CD4-positive, CD25-positive, alpha-beta regulatory T cell (primary cell): ENCODE data around the gene AMD1. TPM values are rescaled to one million over a fixed set of nuclear protein-coding genes. Genes with fewer than 3 reads are reported as not detected.
"Not testable (repeated sequence)": the region's sequence is repeated elsewhere in the genome, so short reads cannot be mapped to it uniquely, and the experiment has no call there.

Source experiments
- ATAC-seq, 2 donors: fragments of 150-1000 bp; cut with Tn5 transposase; one replicate each; pipeline ENCODE4 v1.10.0; 2021; ENCODE audit warnings: low read depth in 2 of 2, moderate number of reproducible peaks in 2 of 2, moderate library complexity in 1 of 2
- DNase-seq, 3 donors: peaks; one replicate each; pipeline versions ENCODE4 v3.0.0 to v3.0.0-alpha.2; 2012 to 2022; ENCODE audit warnings: mixed read lengths in 1 of 3
- H3K27ac ChIP-seq: one replicate; pipeline ENCODE4 v1.7.0; 2013; ENCODE audit warnings: mild to moderate bottlenecking, low read length; ENCODE audit not compliant: insufficient read depth, poor library complexity, severe bottlenecking
- H3K27me3 ChIP-seq: one replicate; pipeline ENCODE4 v1.7.0; 2013; ENCODE audit warnings: low read length; ENCODE audit not compliant: control insufficient read depth, insufficient read depth
- H3K36me3 ChIP-seq: one replicate; pipeline ENCODE4 v1.7.0; 2013; ENCODE audit warnings: mild to moderate bottlenecking, low read length, moderate library complexity; ENCODE audit not compliant: control insufficient read depth, insufficient read depth
- H3K4me1 ChIP-seq: 2 replicates; pipeline ENCODE4 v1.7.0; 2013; ENCODE audit warnings: mild to moderate bottlenecking, low read length; ENCODE audit not compliant: insufficient read depth, control insufficient read depth, poor library complexity, severe bottlenecking
- H3K4me3 ChIP-seq: one replicate; pipeline ENCODE4 v1.7.0; 2013; ENCODE audit warnings: low read depth, mild to moderate bottlenecking, low read length, moderate library complexity
- H3K9me3 ChIP-seq, 2 experiments: 1 replicate in 1 of 2; 2 replicates in 1 of 2; pipeline ENCODE4 v1.7.0; 2013; ENCODE audit warnings: low read length in 2 of 2, mild to moderate bottlenecking in 1 of 2, moderate library complexity in 1 of 2; ENCODE audit not compliant: control insufficient read depth in 2 of 2
- H3K27ac Mint-ChIP-seq, 3 donors: one replicate each; pipeline ENCODE4 v1.8.0; 2020 to 2022; ENCODE audit warnings: mild to moderate bottlenecking in 3 of 3, mixed read lengths in 3 of 3, moderate library complexity in 2 of 3
- H3K27me3 Mint-ChIP-seq: one replicate; pipeline ENCODE4 v1.8.0; 2022; ENCODE audit warnings: mild to moderate bottlenecking, mixed read lengths
- H3K36me3 Mint-ChIP-seq: one replicate; pipeline ENCODE4 v1.8.0; 2020; ENCODE audit warnings: mixed read lengths
- H3K4me1 Mint-ChIP-seq, 4 donors: one replicate each; pipeline ENCODE4 v1.8.0; 2020 to 2022; ENCODE audit warnings: mixed read lengths in 4 of 4, mild to moderate bottlenecking in 1 of 4
- H3K4me3 Mint-ChIP-seq, 4 donors: one replicate each; pipeline ENCODE4 v1.8.0; 2020 to 2022; ENCODE audit warnings: mild to moderate bottlenecking in 4 of 4, mixed read lengths in 4 of 4, moderate library complexity in 3 of 4
- H3K9me3 Mint-ChIP-seq, 7 donors: one replicate each; pipeline ENCODE4 v1.8.0; 2020 to 2022; ENCODE audit warnings: mixed read lengths in 7 of 7, mild to moderate bottlenecking in 3 of 7, moderate library complexity in 2 of 7
- polyA plus RNA-seq, 4 donors: library from polyadenylated mRNA; unstranded; fragments of 300-500 nt; fragmentation: Illumina TruSeq; gene quantifications; one replicate each; pipeline ENCODE4 v1.2.3, GENCODE V29; 2021
- total RNA-seq: library from RNA; stranded (reverse); gene quantifications from one replicate; pipeline ENCODE4 v1.2.3, GENCODE V29; 2022

Gene AMD1
- total and polyA plus RNA-seq, 5 donors from 2014 or later, result 60.6 to 133 (median 63.3) TPM

DNA sequence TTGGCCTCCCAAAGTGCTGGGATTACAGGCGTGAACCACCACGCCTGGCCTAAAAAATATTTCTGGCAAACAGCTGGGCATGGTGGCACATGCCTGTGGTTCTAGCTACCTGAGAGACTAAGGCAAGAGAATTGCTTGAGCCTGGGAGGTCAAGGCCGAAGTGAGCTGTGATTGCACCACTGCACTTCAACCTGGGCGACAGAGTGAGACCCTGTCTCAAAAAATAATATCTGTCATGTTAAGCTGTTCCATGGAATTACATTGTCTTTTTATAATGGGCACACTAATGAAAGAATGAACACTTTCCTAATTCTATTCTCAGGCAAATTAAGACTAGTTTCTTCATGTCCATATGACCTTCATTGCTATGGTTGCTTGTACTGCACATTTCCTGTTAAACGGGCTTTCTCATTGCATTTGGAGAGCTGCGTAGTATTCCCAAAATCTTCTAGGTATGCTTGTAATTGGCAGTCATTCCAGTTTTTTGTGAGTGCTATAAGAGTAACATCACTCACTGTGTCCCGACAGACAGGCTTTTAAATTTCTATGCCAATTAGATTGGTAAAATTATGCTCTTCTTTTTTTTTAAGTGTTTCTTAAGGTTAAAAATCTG lies 12.1 kb downstream of the AMD1 start:
- Mint-ChIP-seq H3K4me1 (peaks cover 51 to 83% (median 66%) of the 10 kb centered on the region in 4 donors), H3K36me3 (peaks cover 16% of the 10 kb centered on the region), H3K27me3 (no peaks in the 10 kb centered on the region), H3K9me3 (no peaks in the 10 kb centered on the region), H3K27ac (peak overlapping the region in 1 of 3 donors; percentile 76), H3K4me3 (peak overlapping the region; percentile 16 to 64 (median 46))
- Histone ChIP-seq H3K9me3 (no peaks in the 10 kb centered on the region), H3K4me3 (peak overlapping the region; percentile 33), H3K36me3 (peaks cover 26% of the 10 kb centered on the region), H3K4me1 (peaks cover 52% of the 10 kb centered on the region), H3K27me3 (no peaks in the 10 kb centered on the region), H3K27ac (no peak overlapping the region)
- ATAC-seq (no peak), DNase-seq (no peak)

DNA sequence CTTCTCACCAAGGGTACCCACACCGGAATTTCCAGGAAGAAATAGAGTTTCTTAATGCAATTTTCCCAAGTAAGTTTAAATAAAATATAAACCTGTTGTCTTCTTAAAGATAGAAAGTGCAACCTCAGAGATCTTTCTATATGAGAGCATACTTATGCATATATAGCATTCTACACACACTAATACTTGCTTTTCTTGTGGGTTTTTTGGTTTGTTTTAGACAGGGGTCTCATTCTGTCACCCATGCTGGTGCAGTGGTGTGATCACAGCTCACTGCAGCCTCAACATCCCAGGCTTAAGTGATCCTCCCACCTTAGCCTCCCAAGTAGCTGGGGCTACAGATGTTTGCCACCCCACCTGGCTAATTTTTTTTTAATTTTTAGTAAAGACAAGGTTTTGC lies 15.7 kb downstream of the AMD1 start:
- peak overlapping the region; percentile 5 for H3K27ac ChIP-seq
- Mint-ChIP-seq H3K4me1 (peaks cover 30 to 47% (median 40%) of the 10 kb centered on the region in 4 donors), H3K36me3 (peaks cover 43% of the 10 kb centered on the region), H3K9me3 (no peaks in the 10 kb centered on the region), H3K27me3 (no peaks in the 10 kb centered on the region), H3K27ac (no peak overlapping the region), H3K4me3 (no peak overlapping the region)
- ATAC-seq (no peak), DNase-seq (no peak)
- peaks cover 58% of the 10 kb centered on the region for H3K36me3 ChIP-seq
- no peaks in the 10 kb centered on the region for H3K27me3 ChIP-seq
- H3K9me3 ChIP-seq, result no peaks in the 10 kb centered on the region
- H3K4me1 ChIP-seq, result peaks cover 17% of the 10 kb centered on the region
- no peak overlapping the region for H3K4me3 ChIP-seq

DNA sequence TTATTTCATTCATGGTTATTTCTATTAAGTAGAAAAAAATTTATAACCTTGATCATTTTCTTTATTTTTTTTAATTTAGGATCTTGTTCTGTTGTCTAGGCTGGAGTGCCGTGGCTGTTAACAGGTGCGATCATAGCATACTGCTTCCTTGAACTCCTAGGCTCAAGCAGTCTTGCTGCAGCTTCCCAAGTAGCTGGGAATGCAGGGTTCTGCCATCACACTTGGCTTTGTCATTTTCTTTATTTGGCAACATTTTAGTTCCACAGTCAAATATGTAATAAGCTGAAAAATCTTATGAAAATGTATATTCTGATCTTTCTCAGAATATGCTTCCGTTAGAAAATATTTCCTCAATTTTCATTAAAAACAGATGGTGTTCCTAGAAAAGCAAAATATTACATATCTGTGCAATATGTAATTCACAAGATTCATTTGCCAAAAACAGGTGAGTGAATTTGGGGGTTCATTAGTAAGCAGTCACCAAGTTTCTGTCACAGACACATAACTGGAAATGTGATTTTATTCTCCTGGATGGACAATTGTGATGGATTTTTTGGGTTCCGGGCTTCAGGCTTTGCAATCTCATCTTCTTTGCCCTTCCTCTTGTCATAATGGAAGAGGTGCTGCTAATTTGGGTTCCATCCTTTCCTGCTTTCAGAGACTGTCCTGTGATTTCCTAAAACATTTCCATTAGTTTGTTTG lies 21.5 kb downstream of the AMD1 start:
- Mint-ChIP-seq H3K36me3 (peaks cover 49% of the 10 kb centered on the region), H3K27ac (no peak overlapping the region)
- H3K36me3 ChIP-seq, result peaks cover 60% of the 10 kb centered on the region

DNA sequence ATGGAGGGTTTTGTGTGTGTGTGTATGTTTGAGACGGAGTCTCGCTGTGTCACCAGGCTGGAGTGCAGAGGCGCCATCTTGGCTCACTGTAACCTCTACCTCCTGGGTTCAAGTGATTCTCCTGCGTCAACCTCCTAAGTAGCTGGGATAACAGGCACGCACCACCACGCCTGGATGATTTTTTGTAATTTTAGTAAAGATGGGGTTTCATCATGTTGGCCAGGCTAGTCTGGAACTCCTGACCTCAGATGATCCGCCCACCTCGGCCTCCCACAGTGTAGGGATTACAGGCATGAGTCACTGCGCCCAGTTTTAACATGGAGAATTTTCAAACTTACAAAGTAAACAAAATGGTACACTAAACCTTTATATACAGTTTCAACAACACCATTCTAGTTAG lies 22.8 kb downstream of the AMD1 start:
- Histone ChIP-seq H3K4me1 (no peaks in the 10 kb centered on the region), H3K27me3 (no peaks in the 10 kb centered on the region), H3K4me3 (no peak overlapping the region), H3K27ac (no peak overlapping the region), H3K9me3 (no peaks in the 10 kb centered on the region), H3K36me3 (peaks cover 47% of the 10 kb centered on the region)
- Mint-ChIP-seq H3K27ac (no peak overlapping the region), H3K27me3 (no peaks in the 10 kb centered on the region), H3K9me3 (peaks cover 0 to 3% (median 0%) of the 10 kb centered on the region in 7 donors), H3K4me1 (peaks cover 2 to 20% (median 9%) of the 10 kb centered on the region in 4 donors), H3K36me3 (peaks cover 39% of the 10 kb centered on the region), H3K4me3 (no peak overlapping the region)
- ATAC-seq, result no peak
- no peak for DNase-seq

More for the DNA sequence above, 21.5 kb downstream of the AMD1 start:
- Histone ChIP-seq H3K9me3 (no peaks in the 10 kb centered on the region), H3K27ac (no peak overlapping the region), H3K4me3 (no peak overlapping the region), H3K4me1 (no peaks in the 10 kb centered on the region), H3K27me3 (no peaks in the 10 kb centered on the region)
- DNase-seq (no peak), ATAC-seq (no peak)
- no peaks in the 10 kb centered on the region for H3K27me3 Mint-ChIP-seq
- H3K4me3 Mint-ChIP-seq, result no peak overlapping the region
- peaks cover 0 to 3% (median 0%) of the 10 kb centered on the region in 7 donors for H3K9me3 Mint-ChIP-seq
- peaks cover 5 to 23% (median 9%) of the 10 kb centered on the region in 4 donors for H3K4me1 Mint-ChIP-seq

- DNase-seq, result no peak
- no peaks in the 10 kb centered on the region for H3K9me3 ChIP-seq
- Mint-ChIP-seq H3K9me3 (peaks cover 0 to 4% (median 0%) of the 10 kb centered on the region in 7 donors), H3K4me3 (no peak overlapping the region), H3K27ac (no peak overlapping the region), H3K36me3 (peaks cover 36% of the 10 kb centered on the region), H3K27me3 (no peaks in the 10 kb centered on the region), H3K4me1 (peaks cover 2 to 21% (median 9%) of the 10 kb centered on the region in 4 donors)
- no peaks in the 10 kb centered on the region for H3K4me1 ChIP-seq
- H3K27ac ChIP-seq, result no peak overlapping the region
- H3K4me3 ChIP-seq, result no peak overlapping the region
- ATAC-seq, result no peak
- H3K27me3 ChIP-seq, result no peaks in the 10 kb centered on the region
- peaks cover 40% of the 10 kb centered on the region for H3K36me3 ChIP-seq
Measured at GRCh38 chr6:110898111-110898510, 23.5 kb downstream of the AMD1 start.

- peaks cover 0 to 10% (median 5%) of the 10 kb centered on the region in 7 donors for H3K9me3 Mint-ChIP-seq
- no peak for ATAC-seq
- no peak overlapping the region for H3K4me3 Mint-ChIP-seq
- DNase-seq, result no peak
- Histone ChIP-seq H3K27ac (no peak overlapping the region), H3K36me3 (peaks cover 24% of the 10 kb centered on the region), H3K9me3 (peaks cover 4 to 8% of the 10 kb centered on the region in 2 experiments), H3K27me3 (no peaks in the 10 kb centered on the region), H3K4me1 (no peaks in the 10 kb centered on the region), H3K4me3 (no peak overlapping the region)
- peaks cover 21% of the 10 kb centered on the region for H3K36me3 Mint-ChIP-seq
- H3K4me1 Mint-ChIP-seq, result peaks cover 0 to 18% (median 8%) of the 10 kb centered on the region in 4 donors
- peak overlapping the region in 1 of 3 donors; percentile 29 for H3K27ac Mint-ChIP-seq
- no peaks in the 10 kb centered on the region for H3K27me3 Mint-ChIP-seq
Measured at GRCh38 chr6:110900028-110900598, 25.5 kb downstream of the AMD1 start.

GRCh38 chr6:110901601-110902000 lies 27.0 kb downstream of the AMD1 start:
- not testable (repeated sequence) for H3K4me3 ChIP-seq, H3K36me3 ChIP-seq, H3K4me3 Mint-ChIP-seq, ATAC-seq, H3K27ac Mint-ChIP-seq, DNase-seq, H3K27me3 ChIP-seq, H3K4me1 ChIP-seq, H3K27me3 Mint-ChIP-seq, H3K27ac ChIP-seq
- Mint-ChIP-seq H3K9me3 (peaks cover 0 to 23% (median 7%) of the 10 kb centered on the region in 7 donors), H3K4me1 (peaks cover 0 to 18% (median 8%) of the 10 kb centered on the region in 4 donors), H3K36me3 (peaks cover 19% of the 10 kb centered on the region)
- H3K9me3 ChIP-seq, result peaks cover 4 to 13% of the 10 kb centered on the region in 2 experiments
